Loucy (cell line): ENCODE data around the gene CFAP54.

Experiments used
- EZH2phosphoT487 ChIP-seq: fragments of 200-600 bp; IDR thresholded peaks from 2 replicates; pipeline ENCODE4 v1.6.1; 2018; ENCODE audit warnings: antibody characterized with exemption, mild to moderate bottlenecking, moderate library complexity, borderline replicate concordance
- TF ChIP-seq, protein P1 (sequence below): fragments of 200-600 bp; sonication (generic); conservative IDR thresholded peaks from 2 replicates; pipeline ENCODE4 v1.5.1; 2014; ENCODE audit warnings: mild to moderate bottlenecking, antibody characterized with exemption, low read length

DNA sequence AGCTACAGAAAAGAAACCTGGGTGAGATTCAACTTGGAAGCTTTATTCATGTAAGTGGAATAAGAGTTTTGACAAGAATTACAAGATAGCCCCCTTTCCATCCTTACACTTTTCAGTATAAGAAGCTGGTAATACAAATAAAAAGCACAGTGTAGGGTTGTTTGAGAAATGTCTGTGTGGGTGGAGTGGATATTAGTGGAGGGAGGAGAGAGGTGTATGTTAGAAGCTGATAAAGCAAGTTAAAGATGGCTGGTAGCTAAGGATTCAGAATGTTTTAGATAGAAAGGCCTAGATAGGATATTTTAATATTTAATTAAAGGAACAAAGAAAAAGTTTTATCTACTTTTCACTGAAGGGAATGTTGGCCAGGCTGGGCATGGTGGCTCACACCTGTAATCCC lies 12.5 kb downstream of the CFAP54 start:
- TF ChIP-seq, protein P1, sequence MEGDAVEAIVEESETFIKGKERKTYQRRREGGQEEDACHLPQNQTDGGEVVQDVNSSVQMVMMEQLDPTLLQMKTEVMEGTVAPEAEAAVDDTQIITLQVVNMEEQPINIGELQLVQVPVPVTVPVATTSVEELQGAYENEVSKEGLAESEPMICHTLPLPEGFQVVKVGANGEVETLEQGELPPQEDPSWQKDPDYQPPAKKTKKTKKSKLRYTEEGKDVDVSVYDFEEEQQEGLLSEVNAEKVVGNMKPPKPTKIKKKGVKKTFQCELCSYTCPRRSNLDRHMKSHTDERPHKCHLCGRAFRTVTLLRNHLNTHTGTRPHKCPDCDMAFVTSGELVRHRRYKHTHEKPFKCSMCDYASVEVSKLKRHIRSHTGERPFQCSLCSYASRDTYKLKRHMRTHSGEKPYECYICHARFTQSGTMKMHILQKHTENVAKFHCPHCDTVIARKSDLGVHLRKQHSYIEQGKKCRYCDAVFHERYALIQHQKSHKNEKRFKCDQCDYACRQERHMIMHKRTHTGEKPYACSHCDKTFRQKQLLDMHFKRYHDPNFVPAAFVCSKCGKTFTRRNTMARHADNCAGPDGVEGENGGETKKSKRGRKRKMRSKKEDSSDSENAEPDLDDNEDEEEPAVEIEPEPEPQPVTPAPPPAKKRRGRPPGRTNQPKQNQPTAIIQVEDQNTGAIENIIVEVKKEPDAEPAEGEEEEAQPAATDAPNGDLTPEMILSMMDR, result no peak
- no peak for TF ChIP-seq EZH2phosphoT487
